KG1 (cell line): ENCODE data around the gene MAPK6.
"Not testable (repeated sequence)": the region's sequence is repeated elsewhere in the genome, so short reads cannot be mapped to it uniquely, and the experiment has no call there.

Experiments used
- DNase-seq: peaks from one replicate; lab custom pipeline; 2025; lab: John Stamatoyannopoulos, UW

MAPK6 gene

GRCh38 chr15:52042051-52042851 is 23.2 kb downstream of the MAPK6 start:
- no peak for DNase-seq

- DNase-seq, result not testable (repeated sequence)
Observed at GRCh38 chr15:52045795-52046298, 26.8 kb downstream of the MAPK6 start.

- DNase-seq, result not testable (repeated sequence)
Observed at GRCh38 chr15:52046552-52046951, 27.5 kb downstream of the MAPK6 start.

GRCh38 chr15:52050416-52050815 is 31.4 kb downstream of the MAPK6 start:
- DNase-seq, result no peak

GRCh38 chr15:52052066-52052935 is 33.3 kb downstream of the MAPK6 start:
- no peak for DNase-seq

- DNase-seq, result no peak
Observed at GRCh38 chr15:52054381-52054780, 35.4 kb downstream of the MAPK6 start.

- not testable (repeated sequence) for DNase-seq
Observed at GRCh38 chr15:52054858-52055257, 35.8 kb downstream of the MAPK6 start.

GRCh38 chr15:52056001-52056400 is 37.0 kb downstream of the MAPK6 start:
- no peak for DNase-seq

GRCh38 chr15:52056496-52056895 is 37.5 kb downstream of the MAPK6 start:
- DNase-seq, result no peak

GRCh38 chr15:52057996-52058395 is 39.0 kb downstream of the MAPK6 start:
- DNase-seq, result no peak

- no peak for DNase-seq
Observed at GRCh38 chr15:52060501-52060900, 41.5 kb downstream of the MAPK6 start.

GRCh38 chr15:52066842-52067544 is 48.0 kb downstream of the MAPK6 start:
- no peak for DNase-seq

GRCh38 chr15:52067545-52067926 is 48.5 kb downstream of the MAPK6 start:
- DNase-seq, result no peak

- DNase-seq, result no peak
Observed at GRCh38 chr15:52068004-52068615, 49.1 kb downstream of the MAPK6 start.

GRCh38 chr15:52069559-52069958 is 50.5 kb downstream of the MAPK6 start:
- no peak for DNase-seq

GRCh38 chr15:52071570-52071969 is 52.6 kb downstream of the MAPK6 start:
- DNase-seq, result no peak

GRCh38 chr15:52076889-52077781 is 58.1 kb downstream of the MAPK6 start:
- no peak for DNase-seq

- no peak for DNase-seq
Observed at GRCh38 chr15:52078197-52078875, 59.3 kb downstream of the MAPK6 start.

- DNase-seq, result peak; percentile 63
Observed at GRCh38 chr15:52078876-52079700, 60.1 kb downstream of the MAPK6 start.
